Neural cell (in vitro differentiated cells): ENCODE data around the gene CSPG4. TPM values are rescaled to one million over a fixed set of nuclear protein-coding genes. Genes with fewer than 3 reads are reported as not detected.
A peak's percentile ranks its signal among the peaks of the same experiment; 100 is the strongest.

Experiments used
- H2AFZ ChIP-seq: fragments of 200-600, 300-800 bp; sonication (generic), shearing (Covaris generic); 2 replicates; pipeline ENCODE4 v1.6.0; 2014; ENCODE audit warnings: low read depth, mild to moderate bottlenecking, antibody characterized with exemption, low read length, moderate library complexity
- H3F3A ChIP-seq: fragments of 200-600 bp; shearing (Covaris generic); 2 replicates; pipeline ENCODE4 v1.6.1; 2016; ENCODE audit warnings: mild to moderate bottlenecking, moderate library complexity, mixed read lengths, antibody characterized with exemption, low read length; ENCODE audit not compliant: insufficient read depth, poor library complexity, severe bottlenecking
- H3K27ac ChIP-seq: fragments of 200-600, 300-800 bp; sonication (generic), shearing (Covaris generic); 2 replicates; pipeline ENCODE4 v1.5.1; 2014; ENCODE audit warnings: mild to moderate bottlenecking, low read length, moderate library complexity
- H3K27me3 ChIP-seq: fragments of 300-800, 200-600 bp; sonication (generic), shearing (Covaris generic); 2 replicates; pipeline ENCODE4 v1.6.0; 2014; ENCODE audit warnings: mild to moderate bottlenecking, low read depth, low read length, moderate library complexity; ENCODE audit not compliant: insufficient read depth
- H3K36me3 ChIP-seq: fragments of 300-800, 200-600 bp; sonication (generic), shearing (Covaris generic); 2 replicates; pipeline ENCODE4 v1.5.1; 2014; ENCODE audit warnings: mild to moderate bottlenecking, antibody characterized with exemption, low read length, moderate library complexity; ENCODE audit not compliant: insufficient read depth
- H3K4me2 ChIP-seq: fragments of 300-800, 200-600 bp; sonication (generic), shearing (Covaris generic); 2 replicates; pipeline ENCODE4 v1.6.0; 2014; ENCODE audit warnings: mild to moderate bottlenecking, low read length
- H3K4me3 ChIP-seq: fragments of 300-800, 200-600 bp; sonication (generic), shearing (Covaris generic); 2 replicates; pipeline ENCODE4 v1.5.1; 2014; ENCODE audit warnings: mild to moderate bottlenecking, low read length, moderate library complexity
- H3K79me2 ChIP-seq: fragments of 200-600 bp; shearing (Covaris generic); replicated peaks from 2 replicates; pipeline ENCODE4 v1.6.0; 2014; ENCODE audit warnings: mild to moderate bottlenecking, low read length, moderate library complexity; ENCODE audit not compliant: insufficient read depth
- H3K9ac ChIP-seq: fragments of 300-800, 200-600 bp; sonication (generic), shearing (Covaris generic); 2 replicates; pipeline ENCODE4 v1.6.1; 2016; ENCODE audit warnings: mild to moderate bottlenecking, low read length, mixed read lengths
- H3K9me2 ChIP-seq: fragments of 200-600 bp; shearing (Covaris generic); 2 replicates; pipeline ENCODE4 v1.6.1; 2016; ENCODE audit warnings: mild to moderate bottlenecking, low read length, mixed read lengths; ENCODE audit not compliant: insufficient read depth
- H3K9me3 ChIP-seq: fragments of 200-600, 300-800 bp; sonication (generic), shearing (Covaris generic); 2 replicates; pipeline ENCODE4 v1.6.1; 2016; ENCODE audit warnings: mild to moderate bottlenecking, mixed run types, low read length, moderate library complexity, mixed read lengths
- H4K20me1 ChIP-seq: fragments of 200-600 bp; shearing (Covaris generic); 2 replicates; pipeline ENCODE4 v1.6.1; 2016; ENCODE audit warnings: mild to moderate bottlenecking, mixed run types; ENCODE audit not compliant: insufficient read depth
- EP300 ChIP-seq: fragments of 450-650 bp; conservative IDR thresholded peaks from 2 replicates; pipeline ENCODE4 v1.6.1; 2014; ENCODE audit warnings: antibody characterized with exemption, mild to moderate bottlenecking, moderate library complexity; ENCODE audit not compliant: poor library complexity, severe bottlenecking
- EZH2 ChIP-seq: fragments of 200-600, 300-800 bp; shearing (Covaris generic), sonication (generic); IDR thresholded peaks from 2 replicates; pipeline ENCODE4 v1.6.1; 2014; ENCODE audit warnings: antibody characterized with exemption, low read length, borderline replicate concordance, mild to moderate bottlenecking; ENCODE audit not compliant: insufficient read depth, poor library complexity, severe bottlenecking
- MXI1 ChIP-seq: fragments of 450-650 bp; conservative IDR thresholded peaks from 2 replicates; pipeline ENCODE4 v1.6.1; 2014; ENCODE audit warnings: antibody characterized with exemption, mild to moderate bottlenecking; ENCODE audit not compliant: poor library complexity, severe bottlenecking
- POLR2AphosphoS5 ChIP-seq: IDR thresholded peaks from 2 replicates; pipeline ENCODE4 v1.6.1; 2012
- RAD21 ChIP-seq: fragments of 450-650 bp; conservative IDR thresholded peaks from 2 replicates; pipeline ENCODE4 v1.6.1; 2014; ENCODE audit warnings: antibody characterized with exemption, mild to moderate bottlenecking, moderate library complexity
- SMC3 ChIP-seq: fragments of 450-650 bp; conservative IDR thresholded peaks from 2 replicates; pipeline ENCODE4 v1.6.1; 2014; ENCODE audit warnings: antibody characterized with exemption, mild to moderate bottlenecking, moderate library complexity; ENCODE audit not compliant: poor library complexity
- TAF1 ChIP-seq: IDR thresholded peaks from 2 replicates; pipeline ENCODE4 v1.6.1; 2012; ENCODE audit warnings: low read depth
- polyA plus RNA-seq: library from polyadenylated mRNA; depleted of rRNA; stranded (reverse); fragments of >200 nt; gene quantifications from 2 replicates; pipeline ENCODE4 v1.2.3, GENCODE V29; 2014
- TF ChIP-seq, protein P1 (sequence below): fragments of 450-650 bp; IDR thresholded peaks from 2 replicates; pipeline ENCODE4 v1.5.1; 2014; ENCODE audit warnings: antibody characterized with exemption, mild to moderate bottlenecking, moderate library complexity; ENCODE audit not compliant: poor library complexity, severe bottlenecking
- TF ChIP-seq, protein P2 (sequence below): IDR thresholded peaks from 2 replicates; pipeline ENCODE4 v1.6.1; 2012; ENCODE audit warnings: borderline replicate concordance

The CSPG4 gene
- polyA plus RNA-seq, 1 donor from 2014 or later, result not detected

DNA sequence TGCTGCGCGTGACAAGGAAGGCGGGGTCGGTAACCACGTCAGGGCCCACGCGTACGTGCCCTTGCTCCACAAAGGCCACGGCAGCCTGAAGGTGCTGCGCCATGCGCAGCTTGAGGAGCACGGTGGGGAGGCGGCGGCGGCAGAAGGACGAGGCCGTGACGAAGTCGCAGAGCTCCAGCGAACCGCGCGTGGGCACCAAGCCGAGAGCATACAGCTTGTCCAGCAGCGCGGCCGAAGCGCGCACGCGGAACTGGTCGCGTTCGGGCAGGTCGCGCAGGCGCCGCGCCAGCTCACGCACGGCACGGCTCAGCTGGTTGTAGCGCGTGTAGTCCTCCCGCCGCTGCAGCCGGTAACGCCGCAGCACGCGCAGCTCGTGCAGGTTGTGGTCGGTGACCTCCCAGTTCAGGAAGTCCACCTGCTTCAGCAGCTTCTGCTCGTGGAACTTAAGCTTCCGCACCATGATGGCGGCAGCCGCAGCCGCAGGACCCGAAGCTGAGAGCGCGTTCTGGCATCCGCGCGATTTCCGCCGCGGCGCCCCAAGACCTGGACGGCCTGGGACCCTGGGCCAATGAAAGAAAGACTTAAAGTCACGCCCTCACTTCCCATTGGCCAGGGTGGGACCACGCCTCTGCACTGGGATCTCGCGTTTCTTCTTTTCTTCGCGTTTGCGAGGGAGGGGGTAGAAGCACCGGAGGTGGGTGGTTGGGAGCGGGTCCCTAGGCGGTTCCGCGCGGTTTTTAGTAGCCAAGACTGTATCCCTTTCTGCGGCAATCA is 72.8 kb downstream of the CSPG4 start, which contains the start of gene IMP3:
TSS of gene IMP3 (minus strand) at position 516 of the 774 bp plus-strand sequence. CDS start at position 460, 56 bp downstream.
- no peaks in the 10 kb centered on the region for H3K9me2 ChIP-seq
- TF ChIP-seq POLR2AphosphoS5 (peak; percentile 88), TAF1 (peak; percentile 90), EZH2 (no peak), RAD21 (no peak), MXI1 (peak; percentile 98), SMC3 (peak; percentile 34), EP300 (peak; percentile 44)
- TF ChIP-seq, protein P1, sequence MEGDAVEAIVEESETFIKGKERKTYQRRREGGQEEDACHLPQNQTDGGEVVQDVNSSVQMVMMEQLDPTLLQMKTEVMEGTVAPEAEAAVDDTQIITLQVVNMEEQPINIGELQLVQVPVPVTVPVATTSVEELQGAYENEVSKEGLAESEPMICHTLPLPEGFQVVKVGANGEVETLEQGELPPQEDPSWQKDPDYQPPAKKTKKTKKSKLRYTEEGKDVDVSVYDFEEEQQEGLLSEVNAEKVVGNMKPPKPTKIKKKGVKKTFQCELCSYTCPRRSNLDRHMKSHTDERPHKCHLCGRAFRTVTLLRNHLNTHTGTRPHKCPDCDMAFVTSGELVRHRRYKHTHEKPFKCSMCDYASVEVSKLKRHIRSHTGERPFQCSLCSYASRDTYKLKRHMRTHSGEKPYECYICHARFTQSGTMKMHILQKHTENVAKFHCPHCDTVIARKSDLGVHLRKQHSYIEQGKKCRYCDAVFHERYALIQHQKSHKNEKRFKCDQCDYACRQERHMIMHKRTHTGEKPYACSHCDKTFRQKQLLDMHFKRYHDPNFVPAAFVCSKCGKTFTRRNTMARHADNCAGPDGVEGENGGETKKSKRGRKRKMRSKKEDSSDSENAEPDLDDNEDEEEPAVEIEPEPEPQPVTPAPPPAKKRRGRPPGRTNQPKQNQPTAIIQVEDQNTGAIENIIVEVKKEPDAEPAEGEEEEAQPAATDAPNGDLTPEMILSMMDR, result no peak
- TF ChIP-seq, protein P2, sequence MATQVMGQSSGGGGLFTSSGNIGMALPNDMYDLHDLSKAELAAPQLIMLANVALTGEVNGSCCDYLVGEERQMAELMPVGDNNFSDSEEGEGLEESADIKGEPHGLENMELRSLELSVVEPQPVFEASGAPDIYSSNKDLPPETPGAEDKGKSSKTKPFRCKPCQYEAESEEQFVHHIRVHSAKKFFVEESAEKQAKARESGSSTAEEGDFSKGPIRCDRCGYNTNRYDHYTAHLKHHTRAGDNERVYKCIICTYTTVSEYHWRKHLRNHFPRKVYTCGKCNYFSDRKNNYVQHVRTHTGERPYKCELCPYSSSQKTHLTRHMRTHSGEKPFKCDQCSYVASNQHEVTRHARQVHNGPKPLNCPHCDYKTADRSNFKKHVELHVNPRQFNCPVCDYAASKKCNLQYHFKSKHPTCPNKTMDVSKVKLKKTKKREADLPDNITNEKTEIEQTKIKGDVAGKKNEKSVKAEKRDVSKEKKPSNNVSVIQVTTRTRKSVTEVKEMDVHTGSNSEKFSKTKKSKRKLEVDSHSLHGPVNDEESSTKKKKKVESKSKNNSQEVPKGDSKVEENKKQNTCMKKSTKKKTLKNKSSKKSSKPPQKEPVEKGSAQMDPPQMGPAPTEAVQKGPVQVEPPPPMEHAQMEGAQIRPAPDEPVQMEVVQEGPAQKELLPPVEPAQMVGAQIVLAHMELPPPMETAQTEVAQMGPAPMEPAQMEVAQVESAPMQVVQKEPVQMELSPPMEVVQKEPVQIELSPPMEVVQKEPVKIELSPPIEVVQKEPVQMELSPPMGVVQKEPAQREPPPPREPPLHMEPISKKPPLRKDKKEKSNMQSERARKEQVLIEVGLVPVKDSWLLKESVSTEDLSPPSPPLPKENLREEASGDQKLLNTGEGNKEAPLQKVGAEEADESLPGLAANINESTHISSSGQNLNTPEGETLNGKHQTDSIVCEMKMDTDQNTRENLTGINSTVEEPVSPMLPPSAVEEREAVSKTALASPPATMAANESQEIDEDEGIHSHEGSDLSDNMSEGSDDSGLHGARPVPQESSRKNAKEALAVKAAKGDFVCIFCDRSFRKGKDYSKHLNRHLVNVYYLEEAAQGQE, result peak; percentile 94
- H3F3A ChIP-seq, result no peaks in the 10 kb centered on the region

GRCh38 chr15:75639191-75639708 is 73.4 kb downstream of the CSPG4 start:
- Histone ChIP-seq H2AFZ (peak overlapping the region; percentile 91), H4K20me1 (no peaks in the 10 kb centered on the region), H3K79me2 (peaks cover 25% of the 10 kb centered on the region)

More for the DNA sequence above, 72.8 kb downstream of the CSPG4 start, which contains the start of gene IMP3:
- peak within 1 kb of the TSS; percentile 91 for H2AFZ ChIP-seq
- no peaks in the 10 kb centered on the region for H4K20me1 ChIP-seq
- peaks cover 25% of the 10 kb centered on the region for H3K79me2 ChIP-seq
- peak within 1 kb of the TSS; percentile 95 for H3K4me2 ChIP-seq
- peak within 1 kb of the TSS; percentile 88 for H3K27ac ChIP-seq
- H3K36me3 ChIP-seq, result no peaks in the 10 kb centered on the region
- no peaks in the 10 kb centered on the region for H3K27me3 ChIP-seq
- H3K9me3 ChIP-seq, result no peaks in the 10 kb centered on the region
- peak within 1 kb of the TSS; percentile 85 for H3K9ac ChIP-seq
- peak within 1 kb of the TSS; percentile 84 for H3K4me3 ChIP-seq

More at GRCh38 chr15:75639191-75639708, 73.4 kb downstream of the CSPG4 start:
- Histone ChIP-seq H3K27ac (peak overlapping the region; percentile 88), H3K27me3 (no peaks in the 10 kb centered on the region), H3K4me2 (peak overlapping the region; percentile 95), H3K9me3 (no peaks in the 10 kb centered on the region), H3K9me2 (no peaks in the 10 kb centered on the region), H3F3A (no peaks in the 10 kb centered on the region), H3K36me3 (no peaks in the 10 kb centered on the region), H3K9ac (peak overlapping the region; percentile 85), H3K4me3 (peak overlapping the region; percentile 84)
- TF ChIP-seq RAD21 (no peak), EZH2 (no peak), POLR2AphosphoS5 (no peak), EP300 (no peak), SMC3 (no peak)
- TF ChIP-seq, protein P1, result no peak
